Measurements from ENCODE around the gene NFKB1. TPM values are rescaled to one million over a fixed set of nuclear protein-coding genes. Genes with fewer than 3 reads are reported as not detected.

Gene NFKB1
- total and polyA plus RNA-seq, 2 donors (not counting 1 experiment from before 2014, with no cell fraction given), result 32.0 to 88.1 TPM

GRCh38 chr4:102575369-102576129 is 74.4 kb downstream of the NFKB1 start:
- Histone ChIP-seq H3K4me2 (replicated peaks; ENCODE audit: low read depth, low read length, poor library complexity, severe bottlenecking) (no peak overlapping the region), H3K9ac (ENCODE audit: low read length) (no peak overlapping the region), H3K36me3 (replicated peaks in 1 of 2; ENCODE audit: control extremely low read depth in 1 of 2, control insufficient read depth in 1 of 2, extremely low read depth in 1 of 2, insufficient read depth in 2 of 2, low read length in 1 of 2) (peaks cover 4 to 43% of the 10 kb centered on the region in 2 experiments), H3K4me3 (ENCODE audit: control extremely low read depth in 1 of 5, extremely low read depth in 1 of 5, insufficient read depth in 1 of 5, low read depth in 2 of 5, low read length in 4 of 5) (no peak overlapping the region), H3K9me3 (ENCODE audit: control extremely low read depth in 1 of 3, control insufficient read depth in 2 of 3, insufficient read depth in 1 of 3, low read length in 2 of 3) (no peaks in the 10 kb centered on the region), H3K27ac (ENCODE audit: low read length in 2 of 2) (no peak overlapping the region), H3K79me2 (ENCODE audit: control insufficient read depth, insufficient read depth, low read length) (peaks cover 15% of the 10 kb centered on the region), H3K4me1 (ENCODE audit: control insufficient read depth in 2 of 2, insufficient read depth in 2 of 2, low read length in 2 of 2) (no peaks in the 10 kb centered on the region), H3K27me3 (replicated peaks in 1 of 4; ENCODE audit: control extremely low read depth in 1 of 4, control insufficient read depth in 3 of 4, insufficient read depth in 4 of 4, low read length in 3 of 4) (no peaks in the 10 kb centered on the region), H2AFZ (ENCODE audit: insufficient read depth, low read depth, low read length, poor library complexity, severe bottlenecking) (no peak overlapping the region), H4K20me1 (ENCODE audit: control insufficient read depth, insufficient read depth, low read length, poor library complexity, severe bottlenecking) (peaks cover 19% of the 10 kb centered on the region)
- ChIA-PET CTCF (interaction anchor here (0.6 to 0.8 kb wide), 2 partner anchors 29 to 43 kb away, joined by 3 read pairs; no protein-coding TSS in a partner anchor), POLR2A (no interaction called here)
- Mint-ChIP-seq H3K4me1 (peaks cover 33% of the 10 kb centered on the region), H3K27ac (no peak overlapping the region), H3K9me3 (ENCODE audit: insufficient read depth) (no peaks in the 10 kb centered on the region), H3K4me3 (no peak overlapping the region), H3K27me3 (no peaks in the 10 kb centered on the region)
- DNase-seq, result no peak
- 95% methylated on average over 4 of the region's 6 CpGs for WGBS (ENCODE audit: insufficient coverage)
- intact Hi-C loops (cut with micrococcal nuclease), result no loop called here
- no peak for TF ChIP-seq EZH2 (IDR thresholded peaks at IDR 0.05; ENCODE audit: borderline replicate concordance, insufficient read depth, low read depth, low read length, poor library complexity, severe bottlenecking)
- no peak for TF ChIP-seq CTCF (IDR thresholded peaks at IDR 0.05)
- no peak for ATAC-seq (ENCODE audit: low read depth)

GRCh38 chr4:102578270-102578669 is 77.1 kb downstream of the NFKB1 start:
- no peak overlapping the region for H2AFZ ChIP-seq (ENCODE audit: insufficient read depth, low read depth, low read length, poor library complexity, severe bottlenecking)
- DNase-seq, result no peak
- no peaks in the 10 kb centered on the region for H3K4me1 ChIP-seq (ENCODE audit: control insufficient read depth in 2 of 2, insufficient read depth in 2 of 2, low read length in 2 of 2)
- ATAC-seq (ENCODE audit: low read depth), result no peak
- no peak overlapping the region for H3K27ac ChIP-seq (ENCODE audit: low read length in 2 of 2)
- H3K27me3 Mint-ChIP-seq, result no peaks in the 10 kb centered on the region
- H3K36me3 ChIP-seq (replicated peaks in 1 of 2; ENCODE audit: control extremely low read depth in 1 of 2, control insufficient read depth in 1 of 2, extremely low read depth in 1 of 2, insufficient read depth in 2 of 2, low read length in 1 of 2), result peaks cover 4 to 64% of the 10 kb centered on the region in 2 experiments
- no peaks in the 10 kb centered on the region for H3K9me3 ChIP-seq (ENCODE audit: control extremely low read depth in 1 of 3, control insufficient read depth in 2 of 3, insufficient read depth in 1 of 3, low read length in 2 of 3)
- peaks cover 13% of the 10 kb centered on the region for H3K79me2 ChIP-seq (ENCODE audit: control insufficient read depth, insufficient read depth, low read length)
- H3K4me2 ChIP-seq (replicated peaks; ENCODE audit: low read depth, low read length, poor library complexity, severe bottlenecking), result no peak overlapping the region
- no peak overlapping the region for H3K9ac ChIP-seq (ENCODE audit: low read length)
- H3K27ac Mint-ChIP-seq, result no peak overlapping the region
- intact Hi-C loops (cut with micrococcal nuclease), result no loop called here
- TF ChIP-seq EZH2 (IDR thresholded peaks at IDR 0.05; ENCODE audit: borderline replicate concordance, insufficient read depth, low read depth, low read length, poor library complexity, severe bottlenecking), result no peak
- TF ChIP-seq CTCF (IDR thresholded peaks at IDR 0.05), result no peak
- CTCF ChIA-PET, result interaction anchor here (1.1 to 1.2 kb wide), 2 partner anchors 128 to 523 kb away, joined by 4 read pairs; no protein-coding TSS in a partner anchor
- H3K4me3 Mint-ChIP-seq, result no peak overlapping the region
- H3K9me3 Mint-ChIP-seq (ENCODE audit: insufficient read depth), result no peaks in the 10 kb centered on the region
- POLR2A ChIA-PET, result no interaction called here
- no peak overlapping the region for H3K4me3 ChIP-seq (ENCODE audit: control extremely low read depth in 1 of 5, extremely low read depth in 1 of 5, insufficient read depth in 1 of 5, low read depth in 2 of 5, low read length in 4 of 5)
- peaks cover 16% of the 10 kb centered on the region for H4K20me1 ChIP-seq (ENCODE audit: control insufficient read depth, insufficient read depth, low read length, poor library complexity, severe bottlenecking)
- H3K4me1 Mint-ChIP-seq, result peaks cover 31% of the 10 kb centered on the region
- 100% methylated on average over 2 of the region's 3 CpGs for WGBS (ENCODE audit: insufficient coverage)
- H3K27me3 ChIP-seq (replicated peaks in 1 of 4; ENCODE audit: control extremely low read depth in 1 of 4, control insufficient read depth in 3 of 4, insufficient read depth in 4 of 4, low read length in 3 of 4), result no peaks in the 10 kb centered on the region

All from B cell (primary cell).